GM19240 (cell line): Measurements from ENCODE around the gene DCTD.

Experiments
- DNase-seq: peaks from one replicate; pipeline ENCODE4 v3.0.0; 2011; ENCODE audit warnings: low spot score; ENCODE audit not compliant: insufficient read length

Gene DCTD

DNA sequence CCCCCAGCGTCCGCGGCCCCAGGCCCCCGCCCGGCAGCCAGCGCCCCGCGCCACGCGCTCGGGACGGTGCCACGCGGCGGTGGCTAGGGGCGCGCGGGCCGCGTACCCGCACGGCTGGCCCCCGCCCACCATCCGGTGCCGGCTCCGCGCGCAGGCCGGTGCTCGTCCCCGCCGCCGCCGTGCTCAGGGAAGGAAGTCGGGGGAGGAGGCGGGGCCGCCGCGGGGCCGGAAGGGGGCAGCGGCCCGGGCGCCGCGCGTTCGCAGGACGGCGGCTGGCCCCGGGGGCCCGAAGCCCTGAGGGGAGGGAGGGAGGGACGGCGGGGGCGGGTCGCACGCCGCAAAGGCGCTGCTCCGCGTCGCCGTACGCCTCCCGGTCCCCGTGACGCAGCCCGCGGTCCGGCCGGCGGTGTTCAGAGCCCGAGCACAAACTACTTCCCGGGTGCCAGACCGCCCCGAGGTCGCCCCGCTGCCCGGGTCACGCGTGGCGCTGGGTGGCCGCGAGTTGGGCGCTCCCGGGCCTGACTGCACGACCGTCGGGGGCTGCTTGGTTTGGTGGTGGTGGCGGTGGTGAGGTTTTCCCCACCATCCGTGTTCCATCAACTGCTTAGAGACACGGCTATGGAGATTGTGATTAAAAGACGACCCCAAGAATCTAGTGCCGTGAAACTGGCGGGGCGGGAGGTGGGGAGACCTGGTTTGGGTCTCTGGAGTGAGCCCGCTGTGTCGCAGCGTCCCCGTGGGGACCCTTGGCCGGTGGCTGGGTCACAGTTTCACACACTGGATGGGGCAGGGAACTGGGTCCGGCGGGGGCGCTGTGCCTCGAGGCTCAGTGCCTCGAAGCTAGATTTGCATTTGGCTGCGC is at the start of gene DCTD:
TSS of gene DCTD (minus strand) at position 205 of the 862 bp plus-strand sequence. CDS start 1,818 bp downstream, outside the sequence.
- DNase-seq: no peak

DNA sequence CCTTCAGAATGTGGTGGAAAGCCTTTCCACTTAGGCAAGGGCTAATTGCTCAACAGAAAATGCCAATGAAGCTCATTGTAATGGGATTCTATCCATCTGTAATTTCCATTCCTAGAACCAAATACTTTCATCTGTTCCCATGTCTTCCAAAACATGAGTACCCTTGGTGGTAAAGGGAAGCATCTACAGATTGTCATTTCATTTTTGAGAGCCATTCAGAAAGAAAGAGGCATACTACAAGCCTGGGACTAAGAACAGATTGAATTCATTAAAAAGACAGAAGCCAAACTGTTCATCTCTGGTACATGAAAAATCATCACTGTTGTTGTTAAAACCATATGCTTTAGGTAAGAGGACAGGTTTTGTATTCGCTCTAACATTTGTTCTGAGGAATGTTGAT is 43.6 kb upstream of the DCTD start:
- DNase-seq: no peak

GRCh38 chr4:182960228-182960627 is 43.0 kb upstream of the DCTD start:
- no peak for DNase-seq

DNA sequence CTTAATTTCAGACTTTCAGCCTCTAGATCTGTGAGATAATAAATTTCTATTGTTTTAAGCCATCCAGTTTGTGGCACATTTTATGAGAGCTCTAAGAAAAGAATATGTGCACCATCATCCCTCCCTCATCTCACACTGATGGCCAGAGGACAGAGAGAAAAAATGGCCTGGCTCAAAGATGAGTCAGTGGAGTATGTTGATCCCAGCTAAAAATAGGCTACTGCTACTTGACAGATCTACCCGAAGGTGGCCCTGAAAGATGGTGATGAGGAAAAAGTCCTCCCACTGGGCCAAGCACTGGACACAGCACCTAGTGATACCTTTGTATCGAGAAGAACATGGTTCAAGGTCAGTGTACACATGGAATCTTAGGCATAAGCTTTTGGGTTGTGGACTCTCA is 38.2 kb upstream of the DCTD start:
- no peak for DNase-seq

DNA sequence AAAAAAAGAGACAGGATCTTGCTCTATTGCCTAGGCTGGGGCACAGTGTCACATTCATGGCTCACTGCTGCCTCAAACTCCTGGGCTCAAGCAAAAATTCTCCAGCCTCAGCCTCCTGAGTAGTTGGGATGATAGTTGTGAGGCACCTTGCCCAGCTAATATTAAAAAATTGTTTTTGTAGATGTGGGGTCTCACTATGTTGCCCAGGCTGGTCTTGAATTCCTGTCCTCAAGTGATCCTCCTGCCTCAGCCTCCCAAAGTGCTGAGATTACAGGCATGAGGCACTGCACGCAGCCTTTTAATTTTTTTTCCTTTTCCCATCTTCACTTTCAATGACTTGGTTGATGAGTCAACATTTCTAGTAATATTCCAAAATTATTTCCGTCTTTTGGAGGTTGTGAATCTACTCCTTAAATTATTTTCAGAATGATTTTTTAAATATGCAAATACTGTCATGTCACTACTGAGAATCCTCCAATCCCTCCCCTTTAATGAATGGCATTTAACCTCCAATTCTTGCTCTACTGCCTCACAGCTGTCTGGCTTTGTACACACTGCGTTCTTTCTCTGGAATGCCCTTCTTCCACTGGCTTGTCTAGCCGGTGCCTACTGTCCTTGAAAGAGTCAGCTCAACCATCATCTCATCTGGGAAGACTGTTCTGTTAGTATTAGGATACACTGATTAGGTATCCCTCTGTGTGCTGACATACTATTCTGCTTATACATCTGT is 27.5 kb upstream of the DCTD start:
- DNase-seq: no peak

DNA sequence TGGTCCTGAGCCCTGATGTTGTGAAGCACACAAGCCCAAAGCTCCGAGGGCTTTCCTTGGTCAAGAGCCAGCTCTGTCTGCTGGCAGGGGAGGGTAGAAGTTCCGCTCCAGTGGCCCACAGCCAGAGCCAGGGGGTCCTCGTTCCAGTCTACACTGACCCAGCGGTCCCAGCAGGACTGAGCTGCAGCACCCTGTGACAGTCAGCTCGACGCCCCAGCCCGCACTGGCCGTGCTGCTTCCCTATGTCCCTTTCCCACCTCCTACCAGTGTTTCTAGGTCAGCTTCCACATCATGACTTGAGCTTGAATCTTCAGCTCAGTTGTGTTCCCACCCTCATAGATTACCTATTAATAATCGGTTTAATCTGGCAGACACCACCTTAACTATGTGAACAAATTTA is 22.5 kb upstream of the DCTD start:
- no peak for DNase-seq

DNA sequence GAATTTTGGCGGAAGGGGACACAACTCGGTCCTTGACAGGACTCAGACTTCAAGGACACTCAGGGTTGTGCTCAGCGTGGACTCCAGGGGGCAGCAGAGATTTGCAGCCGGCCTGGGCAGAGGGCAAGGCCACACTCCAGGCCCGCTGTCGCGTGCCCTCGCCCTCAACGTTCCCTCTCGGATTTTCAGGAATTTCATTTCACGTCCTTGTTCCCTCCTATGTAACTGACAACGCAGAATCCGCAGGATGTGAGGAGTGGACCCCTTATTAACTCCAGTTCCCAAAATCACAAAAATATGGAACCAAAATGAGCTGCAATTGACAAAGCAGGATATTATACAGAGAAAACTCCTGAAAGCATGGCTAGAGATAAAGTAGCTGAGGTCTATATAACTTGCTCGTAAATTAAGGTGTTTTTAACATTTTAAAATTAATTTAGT is 21.0 kb upstream of the DCTD start:
- no peak for DNase-seq

GRCh38 chr4:182937268-182938204 is 20.4 kb upstream of the DCTD start:
- DNase-seq: no peak

DNA sequence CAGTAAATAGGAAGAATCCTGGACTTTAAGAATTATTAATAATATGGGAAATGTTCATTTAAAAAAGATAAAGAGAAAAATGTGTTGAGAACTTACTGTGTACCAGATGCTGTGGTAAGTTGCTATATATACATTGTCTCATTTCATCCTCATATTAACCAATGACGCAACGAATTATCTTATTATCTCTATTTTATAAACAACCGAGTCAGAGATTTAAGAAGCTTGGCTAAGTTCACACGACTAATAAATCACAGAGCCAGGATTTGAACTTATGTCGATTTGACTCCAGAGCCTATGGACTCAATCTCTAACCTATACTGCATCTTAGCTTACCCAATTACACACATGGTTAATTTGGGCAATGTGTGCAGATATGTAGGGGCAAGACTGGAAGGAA is 15.5 kb upstream of the DCTD start:
- no peak for DNase-seq

DNA sequence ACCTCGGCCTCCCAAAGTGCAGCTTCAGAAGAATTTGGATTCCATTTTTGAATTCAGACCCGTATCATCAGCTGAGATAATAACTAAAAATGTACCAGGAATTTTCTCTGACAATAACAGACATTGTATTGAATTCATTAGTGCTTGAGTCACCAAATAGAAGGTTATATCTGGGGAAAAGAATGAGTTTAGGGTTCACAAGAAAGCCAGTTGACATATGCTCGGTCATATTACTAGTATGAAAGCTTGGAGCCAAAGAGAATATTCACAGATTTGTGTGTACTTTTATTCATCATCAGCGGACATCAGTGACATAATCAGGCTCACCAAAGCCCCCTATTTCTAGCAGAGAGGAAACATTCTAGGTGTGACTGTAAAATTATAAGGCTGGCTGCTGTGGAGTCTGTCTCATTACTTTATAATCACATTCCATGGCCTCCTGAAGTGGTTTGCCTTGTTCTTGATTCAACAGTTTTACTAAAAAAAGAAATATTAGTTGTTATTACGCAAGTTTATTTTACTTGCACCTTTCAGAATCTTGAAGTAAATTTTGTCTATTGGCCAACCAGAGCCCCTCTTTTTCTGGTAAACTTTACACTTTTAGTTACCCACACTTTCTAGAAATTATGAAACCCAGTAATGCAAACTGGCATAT is 14.6 kb upstream of the DCTD start:
- DNase-seq: no peak

DNA sequence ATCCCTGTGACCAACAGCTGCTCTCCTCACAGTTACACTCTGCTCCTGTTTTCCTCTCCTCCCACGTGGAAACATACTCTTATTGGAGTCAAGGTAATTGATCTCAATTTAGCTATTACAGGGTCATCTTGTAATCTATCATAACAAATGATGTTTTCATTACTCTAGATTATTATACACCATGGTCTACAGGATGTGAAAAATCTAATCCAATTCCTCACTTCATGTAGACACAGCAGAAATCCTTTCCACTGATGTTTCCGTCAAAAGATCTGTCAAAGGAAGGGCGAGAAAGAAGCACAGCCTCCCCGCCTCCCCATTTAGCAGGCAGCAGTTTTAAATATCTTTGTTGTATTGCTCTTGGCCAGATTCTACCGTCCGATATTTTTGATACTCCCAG is 13.7 kb upstream of the DCTD start:
- no peak for DNase-seq

DNA sequence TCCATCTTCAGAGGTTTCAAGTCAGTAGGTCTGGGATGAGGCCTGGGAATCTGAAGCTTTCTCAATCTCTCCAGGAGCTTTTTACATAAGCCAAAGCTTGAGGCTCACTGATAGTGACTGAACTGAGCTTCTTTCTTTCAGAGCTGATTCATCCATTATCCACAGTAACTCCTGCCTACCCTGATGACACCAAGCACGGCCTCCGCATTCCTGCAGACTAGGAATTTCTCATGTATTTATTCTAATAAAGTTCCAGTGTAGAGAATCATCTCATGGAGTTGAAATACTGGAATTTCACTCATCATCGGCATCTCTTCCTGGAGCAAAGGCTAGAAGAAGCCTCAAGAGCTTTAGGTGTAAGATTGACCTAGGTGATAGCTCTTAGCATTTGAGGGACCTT is 12.1 kb upstream of the DCTD start:
- no peak for DNase-seq

DNA sequence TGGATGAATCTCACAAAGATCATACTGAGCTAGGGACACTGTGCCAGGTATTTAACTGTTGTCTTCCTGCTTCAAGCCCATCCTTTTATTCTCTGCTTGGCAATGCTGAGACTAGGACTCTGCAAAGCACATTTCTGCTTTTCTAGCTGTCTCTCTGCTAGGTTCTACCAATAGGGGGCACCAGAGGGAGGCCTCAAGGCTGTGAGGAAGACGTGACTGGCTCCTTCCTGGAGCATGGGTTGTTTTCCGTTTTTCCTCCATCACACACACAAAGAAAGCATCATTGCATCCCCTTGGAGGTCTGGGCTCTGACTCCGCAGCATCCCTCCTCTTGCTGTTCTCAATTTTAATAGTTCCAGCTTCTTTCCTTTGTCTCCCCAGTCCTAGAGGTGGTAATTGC is 10.9 kb upstream of the DCTD start:
- no peak for DNase-seq

- no peak for DNase-seq
Measured at GRCh38 chr4:182927505-182927904, 10.3 kb upstream of the DCTD start.

- DNase-seq: no peak
Measured at GRCh38 chr4:182925855-182926254, 8.7 kb upstream of the DCTD start.

GRCh38 chr4:182925298-182925757 is 8.1 kb upstream of the DCTD start:
- no peak for DNase-seq

DNA sequence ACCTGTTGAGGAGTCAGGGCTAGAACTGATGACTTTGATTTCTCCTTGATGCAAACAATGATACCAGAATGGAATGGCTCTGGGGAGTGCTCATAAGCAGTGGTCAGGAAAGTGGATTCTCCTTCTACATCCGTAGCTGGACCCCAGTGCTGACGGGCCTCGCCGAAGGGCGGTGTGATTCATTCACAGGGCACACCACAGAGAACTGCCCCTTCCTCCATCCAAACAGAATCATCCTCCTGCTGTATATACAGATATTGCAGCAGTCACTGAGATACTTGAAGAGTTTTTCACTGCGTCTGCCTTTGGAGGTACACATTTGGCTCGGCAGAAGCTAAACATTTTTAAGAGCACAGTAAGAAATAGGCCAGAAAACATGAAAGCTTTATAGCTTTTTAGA is 7.3 kb upstream of the DCTD start:
- DNase-seq: no peak

GRCh38 chr4:182923796-182924340 is 6.7 kb upstream of the DCTD start:
- no peak for DNase-seq

DNA sequence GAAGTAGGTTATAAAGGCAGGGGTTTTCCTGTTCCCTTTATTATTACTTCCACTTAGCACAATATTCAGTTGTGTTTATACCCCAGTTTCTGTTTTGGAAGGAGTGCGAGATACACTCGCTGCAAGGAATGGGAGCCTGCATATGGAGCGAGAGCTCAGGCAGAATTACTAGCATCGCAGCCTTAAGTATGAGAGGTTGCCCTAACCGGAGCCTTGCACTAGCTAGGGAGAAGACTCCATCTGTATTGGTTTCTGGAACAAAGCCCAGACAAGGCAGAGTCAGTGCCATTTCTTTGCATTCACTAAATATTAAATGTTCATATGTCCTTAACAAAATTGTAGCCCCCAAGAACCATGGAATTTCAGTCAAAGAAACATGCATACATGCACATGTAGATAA is 6.2 kb upstream of the DCTD start:
- no peak for DNase-seq

GRCh38 chr4:182922501-182923284 is 5.5 kb upstream of the DCTD start:
- no peak for DNase-seq
